Spinal cord (tissue), 10 donors: ENCODE data around the gene NPAS2. TPM values are rescaled to one million over a fixed set of nuclear protein-coding genes. Genes with fewer than 3 reads are reported as not detected.

Experiments used
- DNase-seq, 6 donors: peaks; one replicate each; pipeline versions ENCODE4 v3.0.0 to v3.0.0-alpha.2; 2013 to 2015; ENCODE audit warnings: low spot score in 6 of 6, low read depth in 4 of 6
- H3K27ac ChIP-seq: one replicate; pipeline ENCODE4 v1.5.1; 2013; ENCODE audit warnings: low read depth, low read length, control low read depth
- H3K27me3 ChIP-seq: one replicate; pipeline ENCODE4 v1.6.1; 2013; ENCODE audit warnings: low read length; ENCODE audit not compliant: control insufficient read depth, insufficient read depth
- H3K36me3 ChIP-seq: one replicate; pipeline ENCODE4 v1.6.1; 2013; ENCODE audit warnings: low read length; ENCODE audit not compliant: control insufficient read depth, insufficient read depth
- H3K4me1 ChIP-seq: one replicate; pipeline ENCODE4 v1.6.1; 2013; ENCODE audit warnings: low read length; ENCODE audit not compliant: control insufficient read depth, insufficient read depth
- H3K4me3 ChIP-seq: one replicate; pipeline ENCODE4 v1.5.1; 2013; ENCODE audit warnings: low read depth, low read length, control low read depth
- H3K9me3 ChIP-seq: one replicate; pipeline ENCODE4 v1.6.1; 2013; ENCODE audit warnings: low read length; ENCODE audit not compliant: control insufficient read depth, insufficient read depth
- WGBS: methylation state at CpG from one replicate; pipeline ENCODE4 v1.1.5; 2013; ENCODE audit warnings: missing lambda C conversion rate; ENCODE audit not compliant: insufficient coverage; 5-methylcytosine and 5-hydroxymethylcytosine counted together
- polyA plus RNA-seq, 2 donors: library from polyadenylated mRNA; unstranded; fragments of 120-200 nt; gene quantifications; one replicate each; pipeline ENCODE4 v1.2.1, GENCODE V29; 2013; ENCODE audit not compliant: insufficient read length in 2 of 2
- total RNA-seq, 2 donors: library from RNA; depleted of rRNA in 1 of 2; stranded (reverse); fragments of 120-200 nt in 1 of 2; fragments of >200 nt in 1 of 2; gene quantifications; one replicate each; pipeline versions ENCODE4 v1.2.3 to v1.2.4, GENCODE V29; 2013 to 2014
- donor health status: healthy.

NPAS2 gene
- total and polyA plus RNA-seq, 4 donors = 6.4 to 24.6 (median 14.6) TPM

DNA sequence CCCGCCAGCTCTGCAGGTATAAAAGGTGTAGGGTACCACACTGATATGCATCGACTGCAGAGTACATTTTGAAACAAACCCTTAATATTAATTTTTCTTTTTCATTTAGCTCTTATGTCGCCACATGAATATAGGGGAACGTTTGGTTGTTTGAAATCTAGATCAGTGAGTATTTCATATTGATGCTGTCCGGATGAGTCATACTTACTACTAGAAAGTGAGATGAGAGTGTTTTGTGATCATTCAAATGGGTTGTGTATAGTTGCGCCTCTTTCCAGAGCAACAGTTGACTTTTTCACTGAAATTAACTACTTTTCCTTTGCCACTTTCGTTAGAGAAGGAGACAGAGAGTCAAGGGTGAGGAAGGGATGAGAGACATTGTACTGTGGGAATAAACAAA is 24.6 kb downstream of the NPAS2 start:
- no peak overlapping the region for H3K4me3 ChIP-seq
- WGBS = 100% methylated on average over 1 of the region's 7 CpGs
- H3K27me3 ChIP-seq = no peaks in the 10 kb centered on the region
- no peaks in the 10 kb centered on the region for H3K9me3 ChIP-seq
- no peak for DNase-seq
- no peaks in the 10 kb centered on the region for H3K36me3 ChIP-seq
- no peak overlapping the region for H3K27ac ChIP-seq
- peaks cover 6% of the 10 kb centered on the region for H3K4me1 ChIP-seq

DNA sequence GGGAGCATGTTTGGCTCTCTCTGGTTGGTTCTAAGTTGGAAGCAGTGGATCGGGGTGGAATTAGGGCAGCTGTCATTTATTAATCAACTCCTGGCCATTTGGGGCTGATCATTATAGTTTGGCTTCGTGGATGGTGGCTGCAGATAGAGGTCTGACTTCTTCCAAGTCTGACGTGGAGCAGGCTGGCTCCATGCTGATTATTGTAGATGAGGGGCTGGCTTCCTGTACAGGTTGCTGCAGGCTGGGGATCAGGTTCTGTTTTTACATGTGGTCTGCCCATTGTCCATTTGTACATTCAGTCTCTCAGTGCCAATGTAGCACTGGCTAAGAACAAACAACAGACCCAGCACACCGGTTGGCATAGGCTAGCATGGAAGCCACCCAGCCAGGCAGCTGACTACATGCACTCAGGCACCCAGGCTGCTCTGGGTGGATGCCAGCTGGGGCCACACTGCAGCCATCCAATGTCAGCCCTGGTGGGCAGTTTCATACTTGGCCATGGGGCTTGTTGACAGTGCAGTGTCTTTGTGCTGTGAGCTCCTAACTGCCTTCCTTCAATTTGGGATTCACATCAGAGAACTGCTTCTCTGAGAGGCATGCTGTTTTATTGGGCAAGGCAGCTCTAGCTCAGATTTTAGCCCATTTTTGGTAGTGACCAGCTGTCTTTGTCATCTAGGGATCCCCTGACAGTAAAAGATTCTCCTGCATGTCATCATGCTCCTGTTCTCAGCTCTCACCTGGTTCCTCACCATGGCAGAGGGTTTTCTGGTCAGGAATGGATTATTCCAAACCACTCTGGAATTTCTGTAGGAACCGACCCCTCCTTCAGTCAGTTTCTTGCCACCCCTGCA is 25.4 kb downstream of the NPAS2 start:
- no peaks in the 10 kb centered on the region for H3K27me3 ChIP-seq
- DNase-seq = no peak
- WGBS = 78% methylated on average over 5 of the region's 5 CpGs
- H3K9me3 ChIP-seq = no peaks in the 10 kb centered on the region
- H3K4me1 ChIP-seq = peaks cover 6% of the 10 kb centered on the region
- H3K4me3 ChIP-seq = no peak overlapping the region
- no peak overlapping the region for H3K27ac ChIP-seq
- no peaks in the 10 kb centered on the region for H3K36me3 ChIP-seq

DNA sequence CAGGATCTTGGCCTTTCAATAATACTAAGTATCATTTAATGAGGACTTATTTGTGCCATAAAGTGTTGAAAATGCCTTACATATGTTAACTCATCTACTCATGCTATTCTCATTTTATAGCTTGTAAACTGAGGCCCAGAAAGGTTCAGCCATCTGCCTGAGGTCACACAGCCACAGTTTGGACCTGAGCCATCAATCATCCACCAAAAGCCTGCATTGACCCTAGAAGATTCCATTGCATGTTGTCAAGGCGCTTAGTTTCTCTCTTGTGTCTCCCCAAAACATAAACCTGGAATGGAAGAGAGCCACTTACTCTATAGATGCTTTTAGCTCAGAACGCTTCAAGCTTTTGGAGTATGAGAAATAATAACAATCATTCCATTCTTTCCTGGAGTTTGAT is 26.8 kb downstream of the NPAS2 start:
- no peak for DNase-seq
- peaks cover 6% of the 10 kb centered on the region for H3K4me1 ChIP-seq
- no peaks in the 10 kb centered on the region for H3K27me3 ChIP-seq
- no CpG with 5 or more reads among the region's 2 CpGs for WGBS
- no peaks in the 10 kb centered on the region for H3K36me3 ChIP-seq
- no peak overlapping the region for H3K4me3 ChIP-seq
- H3K27ac ChIP-seq = no peak overlapping the region
- no peaks in the 10 kb centered on the region for H3K9me3 ChIP-seq

DNA sequence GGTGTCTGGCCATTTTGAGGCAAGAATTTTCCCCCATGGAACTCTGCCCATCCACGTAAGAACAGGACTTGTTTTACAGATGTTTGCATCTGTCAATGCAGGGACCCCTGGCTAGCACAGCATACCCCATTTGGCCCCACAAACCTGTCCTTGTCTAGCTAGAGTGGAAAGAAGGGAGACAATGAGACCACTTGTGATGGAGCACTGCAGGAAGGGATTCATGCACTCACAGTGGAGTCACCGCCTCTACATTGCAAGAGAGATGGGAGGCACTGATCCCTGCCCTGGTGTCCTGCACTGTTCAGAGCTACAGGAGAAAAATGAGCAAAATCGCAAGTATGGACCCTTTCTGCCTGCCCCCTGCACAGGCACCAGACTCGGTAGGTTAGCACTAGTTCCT is 32.5 kb downstream of the NPAS2 start:
- H3K4me3 ChIP-seq = no peak overlapping the region
- no peaks in the 10 kb centered on the region for H3K4me1 ChIP-seq
- no peaks in the 10 kb centered on the region for H3K9me3 ChIP-seq
- no peak overlapping the region for H3K27ac ChIP-seq
- no peaks in the 10 kb centered on the region for H3K27me3 ChIP-seq
- no peaks in the 10 kb centered on the region for H3K36me3 ChIP-seq
- DNase-seq = no peak
- 79% methylated on average over 3 of the region's 4 CpGs for whole genome bisulfite sequencing

DNA sequence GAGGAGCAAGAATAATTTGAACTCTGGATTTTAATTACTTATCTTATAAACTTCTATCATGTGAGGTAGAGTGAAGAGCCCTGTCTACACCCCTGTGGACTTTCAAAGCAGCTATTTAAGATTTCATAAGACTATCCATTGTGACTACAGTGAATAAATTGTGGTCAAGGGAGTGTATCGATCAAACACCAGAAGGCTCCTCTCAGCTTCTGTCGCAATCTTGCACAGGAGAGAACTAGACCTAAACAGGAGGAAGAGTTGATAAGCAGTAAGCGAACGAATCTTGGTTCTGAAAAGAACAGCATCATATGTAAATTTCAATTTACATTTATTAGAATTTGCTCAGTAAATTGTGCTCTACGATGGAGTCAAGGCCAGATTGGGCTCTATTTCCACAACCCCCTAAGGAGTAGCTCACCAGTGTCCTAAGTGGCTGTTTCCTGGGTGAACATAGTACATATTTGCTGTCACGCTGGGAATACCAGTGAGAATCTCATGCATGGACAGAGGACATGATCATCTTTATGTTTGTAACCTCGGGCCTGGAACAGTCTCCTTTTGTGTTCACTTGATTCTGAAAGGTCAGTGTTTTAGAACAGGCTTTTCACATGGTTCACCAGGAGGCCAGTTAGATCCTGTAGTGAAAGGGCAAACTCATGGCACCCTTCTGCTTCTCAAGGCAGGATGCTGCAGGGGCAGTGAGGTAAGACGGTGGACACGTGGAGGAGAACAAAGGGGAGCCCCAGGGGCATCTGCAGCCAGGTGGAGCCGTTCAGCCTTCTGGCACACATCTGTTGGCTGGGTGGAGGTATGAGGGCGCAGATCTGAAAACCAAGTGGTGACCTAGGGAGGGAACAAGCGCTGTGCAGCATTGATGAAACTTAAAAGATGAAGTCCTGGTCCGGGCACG is 33.3 kb downstream of the NPAS2 start:
- Histone ChIP-seq H3K9me3 (no peaks in the 10 kb centered on the region), H3K27ac (no peak overlapping the region), H3K36me3 (no peaks in the 10 kb centered on the region), H3K4me3 (no peak overlapping the region), H3K4me1 (no peaks in the 10 kb centered on the region), H3K27me3 (no peaks in the 10 kb centered on the region)
- DNase-seq = no peak
- 57% methylated on average over 7 of the region's 14 CpGs for WGBS

DNA sequence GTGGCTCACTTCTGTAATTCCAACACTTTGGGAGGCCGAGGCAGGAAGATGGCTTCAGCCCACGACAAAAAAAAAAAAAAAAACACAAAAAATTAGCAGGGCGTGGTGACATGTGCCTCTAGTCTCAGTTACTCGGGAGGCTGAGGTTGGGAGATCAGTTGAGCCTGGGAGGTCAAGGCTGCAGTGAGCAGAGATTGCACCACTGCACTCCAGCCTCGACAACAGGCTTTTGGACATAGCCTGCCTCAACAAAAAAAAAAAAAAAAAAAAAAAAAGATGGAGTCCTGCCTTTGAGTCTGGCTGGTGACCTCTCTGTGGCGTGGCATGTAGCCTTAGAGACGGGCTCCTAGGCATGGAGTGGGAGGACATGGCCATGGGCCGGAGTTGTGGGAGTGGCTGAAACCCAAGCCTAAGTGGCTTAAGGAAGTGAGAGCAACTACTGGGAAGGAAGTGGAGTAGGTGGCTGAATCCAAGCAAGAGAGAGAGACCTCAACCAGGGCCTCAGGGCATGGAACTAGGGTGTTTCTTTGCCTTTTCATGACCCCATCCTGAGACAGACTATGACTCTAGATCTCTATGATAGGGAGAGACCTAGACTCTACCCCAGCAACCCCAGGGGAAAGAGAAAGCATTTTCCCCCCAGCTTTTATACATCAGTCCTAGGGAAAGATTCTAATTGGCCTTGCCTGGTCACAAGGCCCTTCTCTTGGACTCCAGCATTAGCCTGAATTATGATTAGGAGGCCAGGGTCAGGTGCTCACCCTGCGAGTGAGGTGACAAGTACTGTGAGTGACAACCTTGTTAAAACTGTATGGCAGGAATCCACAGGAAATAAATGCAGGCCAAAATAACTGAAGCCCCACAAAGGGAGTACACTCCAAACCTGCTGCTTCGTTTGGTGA is 34.2 kb downstream of the NPAS2 start:
- H3K4me1 ChIP-seq = no peaks in the 10 kb centered on the region
- H3K9me3 ChIP-seq = no peaks in the 10 kb centered on the region
- WGBS = 97% methylated on average over 5 of the region's 10 CpGs

DNA sequence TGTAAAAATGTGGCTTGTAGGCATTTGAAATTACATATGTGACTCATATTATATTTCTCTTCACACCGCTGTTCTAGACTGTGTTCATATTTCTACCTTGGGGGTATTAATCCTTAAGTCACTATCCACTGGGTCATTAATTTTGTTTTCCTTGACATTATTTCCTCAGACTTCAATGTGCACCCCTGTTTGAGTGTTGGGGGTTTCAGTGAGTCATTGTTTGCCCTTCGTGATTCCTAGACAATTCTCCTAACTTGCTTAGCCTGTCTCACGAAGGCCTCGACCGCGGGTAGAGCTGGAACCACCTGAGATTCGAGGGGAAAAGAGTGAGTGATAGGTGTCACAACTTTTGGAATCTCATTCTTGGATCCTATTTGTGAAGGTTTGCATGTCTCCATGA is 35.1 kb downstream of the NPAS2 start:
- H3K9me3 ChIP-seq = no peaks in the 10 kb centered on the region
- WGBS = 95% methylated on average over 5 of the region's 7 CpGs

More for the DNA sequence above, 34.2 kb downstream of the NPAS2 start:
- no peak for DNase-seq
- H3K27me3 ChIP-seq = no peaks in the 10 kb centered on the region
- no peak overlapping the region for H3K27ac ChIP-seq
- H3K4me3 ChIP-seq = no peak overlapping the region
- no peaks in the 10 kb centered on the region for H3K36me3 ChIP-seq

DNA sequence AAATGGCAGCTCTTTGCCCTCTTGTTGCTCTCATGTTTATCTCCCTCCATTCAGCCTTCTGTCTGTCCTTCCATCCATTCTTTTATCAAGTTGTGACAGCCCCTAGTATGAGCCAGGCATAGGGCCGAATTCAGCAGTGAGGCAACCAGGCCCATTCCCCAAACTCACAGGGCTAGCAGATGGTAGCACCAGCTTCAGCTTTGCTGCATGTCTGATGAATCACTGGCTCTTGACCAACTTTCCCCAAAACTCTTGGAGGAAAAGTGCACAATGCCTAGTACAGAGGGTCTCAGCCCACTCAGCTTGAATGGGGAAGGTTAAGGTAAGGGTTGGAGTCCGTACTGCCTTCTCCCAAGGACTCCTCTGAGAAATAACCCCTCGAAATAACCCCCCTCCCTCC is 35.7 kb downstream of the NPAS2 start:
- WGBS = 67% methylated on average over 1 of the region's 3 CpGs
- peak in 1 of 6 donors; percentile 67 for DNase-seq
- H3K9me3 ChIP-seq = no peaks in the 10 kb centered on the region

More for the DNA sequence above, 35.1 kb downstream of the NPAS2 start:
- H3K27me3 ChIP-seq = no peaks in the 10 kb centered on the region
- H3K36me3 ChIP-seq = no peaks in the 10 kb centered on the region
- DNase-seq = no peak
- no peak overlapping the region for H3K4me3 ChIP-seq
- no peaks in the 10 kb centered on the region for H3K4me1 ChIP-seq
- no peak overlapping the region for H3K27ac ChIP-seq

DNA sequence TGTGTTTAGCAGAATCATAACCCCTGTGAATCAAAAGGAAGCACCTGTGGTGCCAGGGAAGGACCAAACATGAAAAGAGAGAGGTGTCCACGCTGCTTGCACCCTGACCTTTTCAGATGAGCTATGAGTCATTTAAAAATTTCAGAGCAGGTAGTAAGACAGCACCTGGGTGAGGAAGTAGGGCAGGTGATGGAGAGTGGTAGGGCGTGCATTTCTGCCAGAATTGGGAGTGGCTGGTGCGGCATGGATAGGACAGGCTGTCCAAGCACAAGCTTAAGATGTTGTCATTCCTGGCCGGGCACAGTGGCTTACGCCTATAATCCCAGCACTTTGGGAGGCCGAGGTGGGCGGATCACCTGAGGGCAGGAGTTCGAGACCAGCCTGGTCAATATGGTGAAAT is 36.8 kb downstream of the NPAS2 start:
- no peak overlapping the region for H3K27ac ChIP-seq
- DNase-seq = no peak
- 78% methylated on average over 8 of the region's 8 CpGs for WGBS
- no peak overlapping the region for H3K4me3 ChIP-seq
- no peaks in the 10 kb centered on the region for H3K9me3 ChIP-seq
- H3K36me3 ChIP-seq = no peaks in the 10 kb centered on the region
- no peaks in the 10 kb centered on the region for H3K4me1 ChIP-seq
- no peaks in the 10 kb centered on the region for H3K27me3 ChIP-seq

More for the DNA sequence above, 35.7 kb downstream of the NPAS2 start:
- Histone ChIP-seq H3K27ac (no peak overlapping the region), H3K4me3 (no peak overlapping the region), H3K27me3 (no peaks in the 10 kb centered on the region), H3K36me3 (no peaks in the 10 kb centered on the region), H3K4me1 (no peaks in the 10 kb centered on the region)
